Mammary epithelial cell (primary cell): ENCODE results near the gene CLN3.

ENCODE experiments used
- EZH2 ChIP-seq: IDR thresholded peaks from 2 replicates; pipeline ENCODE4 v1.6.1; 2012; ENCODE audit warnings: low read length, inconsistent platforms, borderline replicate concordance
- TF ChIP-seq, protein P1 (sequence below), 2 donors: IDR thresholded peaks in 1 of 2; conservative IDR thresholded peaks in 1 of 2; 2 replicates each; pipeline ENCODE4 v1.5.1; 2011 to 2012; ENCODE audit warnings: inconsistent platforms in 2 of 2, low read length in 2 of 2, mild to moderate bottlenecking in 2 of 2, control low read depth in 1 of 2, low read depth in 1 of 2; ENCODE audit not compliant: insufficient read depth in 1 of 2; ENCODE audit errors: extremely low read depth in 1 of 2

DNA sequence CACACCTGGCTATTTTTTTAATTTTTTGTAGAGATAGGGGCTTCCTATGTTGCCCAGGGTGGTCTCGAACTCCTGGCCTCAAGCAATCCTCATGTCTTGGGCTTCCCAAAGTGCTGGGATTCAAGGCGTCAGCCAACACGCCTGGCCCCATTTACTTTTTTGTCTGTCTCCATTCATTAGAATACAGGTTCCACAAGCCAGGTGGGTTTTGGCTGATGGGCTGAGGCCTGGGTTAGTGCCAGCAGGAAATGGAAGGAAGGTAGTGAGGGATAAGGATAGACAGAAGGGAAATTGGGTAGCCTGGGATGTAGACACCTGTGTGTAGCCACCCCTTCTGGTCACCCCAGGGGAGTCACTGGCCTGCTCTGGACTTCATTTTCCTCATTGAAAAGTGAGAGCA lies 19.2 kb upstream of the CLN3 start:
- TF ChIP-seq, protein P1, sequence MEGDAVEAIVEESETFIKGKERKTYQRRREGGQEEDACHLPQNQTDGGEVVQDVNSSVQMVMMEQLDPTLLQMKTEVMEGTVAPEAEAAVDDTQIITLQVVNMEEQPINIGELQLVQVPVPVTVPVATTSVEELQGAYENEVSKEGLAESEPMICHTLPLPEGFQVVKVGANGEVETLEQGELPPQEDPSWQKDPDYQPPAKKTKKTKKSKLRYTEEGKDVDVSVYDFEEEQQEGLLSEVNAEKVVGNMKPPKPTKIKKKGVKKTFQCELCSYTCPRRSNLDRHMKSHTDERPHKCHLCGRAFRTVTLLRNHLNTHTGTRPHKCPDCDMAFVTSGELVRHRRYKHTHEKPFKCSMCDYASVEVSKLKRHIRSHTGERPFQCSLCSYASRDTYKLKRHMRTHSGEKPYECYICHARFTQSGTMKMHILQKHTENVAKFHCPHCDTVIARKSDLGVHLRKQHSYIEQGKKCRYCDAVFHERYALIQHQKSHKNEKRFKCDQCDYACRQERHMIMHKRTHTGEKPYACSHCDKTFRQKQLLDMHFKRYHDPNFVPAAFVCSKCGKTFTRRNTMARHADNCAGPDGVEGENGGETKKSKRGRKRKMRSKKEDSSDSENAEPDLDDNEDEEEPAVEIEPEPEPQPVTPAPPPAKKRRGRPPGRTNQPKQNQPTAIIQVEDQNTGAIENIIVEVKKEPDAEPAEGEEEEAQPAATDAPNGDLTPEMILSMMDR (conservative IDR thresholded peaks at IDR 0.05 in 1 of 2, IDR thresholded peaks at IDR 0.05 in 1 of 2; ENCODE audit: extremely low read depth in 1 of 2, insufficient read depth in 1 of 2, low read depth in 1 of 2, low read length in 2 of 2) = no peak
- TF ChIP-seq EZH2 = no peak
